HG02973 (cell line): ENCODE data around the gene CEP63.
A peak's percentile ranks its signal among the peaks of the same experiment; 100 is the strongest.

Source experiments
- ATAC-seq: cut with Tn5 transposase; IDR thresholded peaks from one replicate; pipeline ENCODE4 v1.9.1; 2021; ENCODE audit warnings: moderate library complexity; ENCODE audit not compliant: unreplicated experiment

Gene CEP63

DNA sequence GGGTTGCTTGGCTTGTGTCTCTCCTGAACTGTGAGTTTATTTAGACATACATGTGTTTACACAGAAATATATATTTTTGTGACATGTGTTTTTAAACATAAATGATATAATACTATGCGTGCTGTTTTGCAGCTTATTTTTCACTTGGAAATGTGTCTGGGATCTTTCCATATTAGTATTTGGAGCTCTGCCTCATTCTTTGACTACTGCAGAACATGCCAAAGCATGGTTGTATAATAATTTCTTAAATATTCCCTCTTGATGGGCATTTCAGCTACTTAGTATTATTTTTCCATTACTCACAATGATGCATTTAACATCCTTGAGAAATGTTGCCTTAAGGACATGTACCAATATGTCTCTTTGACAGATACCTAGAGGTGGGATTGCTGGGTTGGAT, 19.5 kb upstream of the CEP63 start:
- ATAC-seq, result no peak

DNA sequence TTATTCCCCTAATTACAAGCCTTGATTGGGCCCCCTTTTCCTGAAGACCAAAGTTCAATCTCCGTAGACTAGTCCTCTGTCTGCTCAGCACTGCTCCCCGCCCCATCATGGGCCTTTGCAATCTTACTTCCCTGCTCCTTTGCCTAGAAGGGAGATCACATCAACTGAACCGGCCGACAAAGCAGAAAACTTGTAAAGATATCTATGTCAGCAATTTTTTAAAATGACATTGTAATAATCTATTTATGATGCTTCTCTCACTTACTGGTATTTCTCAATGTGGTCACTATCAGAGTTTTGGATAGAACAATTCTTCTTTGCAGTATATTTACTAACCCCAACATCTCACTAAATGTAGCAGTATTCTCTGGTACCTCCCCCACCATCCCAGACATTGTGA, 17.3 kb upstream of the CEP63 start:
- no peak for ATAC-seq

DNA sequence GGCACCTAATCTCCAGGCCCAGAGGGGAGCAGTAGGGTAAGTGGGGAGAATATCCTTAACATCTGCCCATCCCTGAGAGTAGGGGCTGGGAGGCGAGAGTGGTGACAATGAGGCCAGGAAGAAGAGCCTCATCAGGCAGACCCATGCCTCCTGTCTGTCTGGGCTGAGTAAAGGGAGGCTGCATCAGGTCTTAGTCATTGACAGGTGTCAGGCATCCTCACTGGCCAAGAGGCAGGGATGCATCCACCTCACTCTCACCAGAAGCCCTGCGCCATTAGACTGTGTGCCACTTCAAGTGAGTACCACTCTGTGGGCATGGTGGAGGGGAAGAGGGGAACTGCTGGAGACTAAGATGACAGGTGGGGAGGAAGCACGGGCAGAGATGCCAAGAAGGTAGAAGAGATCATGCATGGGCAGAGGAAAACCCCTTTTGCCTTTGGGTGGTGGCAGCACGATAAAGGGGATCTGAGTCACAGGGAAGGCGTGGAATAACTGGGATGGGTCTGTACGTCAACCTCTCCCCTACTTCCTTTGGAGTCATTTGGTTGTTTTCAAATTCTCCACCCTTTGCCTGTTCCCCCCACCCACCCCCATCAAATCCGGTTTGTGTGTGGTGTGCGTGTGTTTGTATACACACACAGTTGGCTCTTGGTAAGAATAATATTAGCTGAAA, 14.2 kb upstream of the CEP63 start:
- no peak for ATAC-seq

DNA sequence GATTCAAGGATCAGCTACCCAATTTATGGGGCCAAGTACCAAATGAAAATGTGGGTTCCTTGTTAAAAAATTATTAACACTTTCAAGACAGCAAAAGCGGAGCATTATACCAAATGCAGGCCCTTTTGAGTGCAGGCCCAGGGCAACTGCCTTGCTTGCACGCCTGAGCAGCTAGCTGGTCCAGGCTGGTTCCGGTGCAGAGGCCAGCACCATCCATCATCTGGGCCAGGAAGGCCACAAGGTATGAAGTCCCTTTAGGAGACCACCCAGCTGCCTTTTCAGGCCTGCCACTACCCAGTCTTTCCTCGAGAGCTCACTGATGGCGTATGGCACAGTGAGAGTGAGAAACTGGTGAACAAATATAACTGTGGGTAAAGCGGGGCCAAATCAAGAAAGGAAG, 13.0 kb upstream of the CEP63 start:
- ATAC-seq, result no peak

DNA sequence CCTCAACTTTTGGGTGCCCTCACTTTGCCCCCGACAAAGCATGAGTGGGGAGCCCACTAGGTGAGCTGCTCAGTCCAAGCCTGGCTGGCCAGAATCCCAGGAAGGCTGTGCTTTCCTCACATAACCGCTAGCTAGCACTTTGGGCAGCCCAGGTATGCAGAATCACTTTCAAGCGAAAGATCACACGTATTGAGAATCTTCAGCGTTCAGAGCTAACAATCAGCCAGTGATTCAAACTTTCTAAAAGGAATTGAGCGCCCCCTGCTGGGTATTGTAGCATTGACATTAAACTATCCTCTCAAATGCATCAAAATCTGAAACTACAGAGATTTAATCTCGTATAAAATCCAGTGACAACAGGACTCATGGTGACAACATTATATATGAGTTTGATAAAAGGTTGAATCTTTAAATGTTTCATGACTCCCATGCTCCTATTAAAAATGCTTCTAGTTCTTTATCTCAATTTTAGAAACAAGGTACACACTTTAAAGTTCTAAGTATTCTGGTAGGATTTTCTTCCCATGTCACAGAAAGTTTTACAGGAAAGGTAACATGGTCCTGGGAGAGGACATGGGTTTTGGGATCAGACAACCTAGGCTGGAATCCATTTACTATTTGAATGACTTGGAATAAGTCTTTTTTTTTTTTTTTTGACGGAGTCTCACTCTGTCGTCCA, 11.8 kb upstream of the CEP63 start:
- ATAC-seq, result no peak

DNA sequence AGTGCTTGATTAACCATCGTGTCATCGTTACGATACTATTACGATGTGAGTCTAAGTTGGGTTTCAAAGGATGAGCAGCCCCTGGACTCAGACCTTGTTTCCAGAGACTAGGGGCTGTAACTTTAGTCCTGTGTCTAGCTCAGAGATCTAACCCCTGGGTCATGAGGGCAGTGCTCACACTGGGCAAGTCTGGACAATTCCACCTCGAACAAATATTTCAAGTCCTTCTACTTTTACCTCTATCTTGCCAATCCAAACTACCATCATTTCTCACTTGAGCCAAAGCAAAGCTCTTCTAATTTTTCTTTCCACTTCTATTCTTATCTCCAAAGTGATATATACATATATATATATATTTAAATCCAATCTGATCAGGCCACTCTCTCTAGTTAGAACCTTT, 10.9 kb upstream of the CEP63 start:
- ATAC-seq, result no peak

DNA sequence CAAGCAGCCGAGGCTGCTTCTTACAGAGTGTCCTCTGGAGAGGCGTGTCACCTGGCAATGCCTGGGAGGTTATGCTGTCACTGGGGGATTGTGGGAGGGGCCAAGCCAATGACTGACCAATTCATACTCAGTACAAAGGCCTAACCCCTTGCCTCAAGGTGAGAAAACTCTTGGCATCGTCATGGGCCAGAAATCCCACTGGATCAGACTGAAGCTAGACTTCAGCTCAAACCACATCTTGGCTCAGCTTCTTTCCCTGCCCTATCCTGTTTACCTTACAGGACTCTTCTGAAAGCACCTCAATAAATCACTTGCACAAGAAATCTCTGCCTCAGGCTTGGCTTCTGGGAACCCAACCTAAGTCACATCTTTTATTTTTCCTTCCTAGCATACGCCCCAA, 9.6 kb upstream of the CEP63 start:
- ATAC-seq, result no peak

DNA sequence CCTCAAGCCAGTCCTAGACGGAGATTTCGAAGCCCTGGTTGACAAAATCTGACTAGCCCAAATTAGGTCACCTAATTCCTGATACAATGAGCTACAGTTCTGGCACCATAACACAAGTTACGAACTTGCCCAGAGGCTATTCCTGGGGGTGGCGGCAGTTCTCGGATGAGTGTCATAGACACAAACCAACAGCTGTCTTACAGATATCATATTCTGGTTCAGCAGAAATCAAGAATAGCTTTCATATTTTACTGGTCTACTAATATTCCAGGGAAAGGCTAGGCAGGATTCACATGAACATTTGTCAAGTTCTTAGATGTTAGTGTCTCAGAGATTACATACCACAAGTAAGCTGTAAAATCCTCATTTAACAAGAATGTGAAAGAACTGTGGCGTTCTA, 8.9 kb upstream of the CEP63 start:
- no peak for ATAC-seq

DNA sequence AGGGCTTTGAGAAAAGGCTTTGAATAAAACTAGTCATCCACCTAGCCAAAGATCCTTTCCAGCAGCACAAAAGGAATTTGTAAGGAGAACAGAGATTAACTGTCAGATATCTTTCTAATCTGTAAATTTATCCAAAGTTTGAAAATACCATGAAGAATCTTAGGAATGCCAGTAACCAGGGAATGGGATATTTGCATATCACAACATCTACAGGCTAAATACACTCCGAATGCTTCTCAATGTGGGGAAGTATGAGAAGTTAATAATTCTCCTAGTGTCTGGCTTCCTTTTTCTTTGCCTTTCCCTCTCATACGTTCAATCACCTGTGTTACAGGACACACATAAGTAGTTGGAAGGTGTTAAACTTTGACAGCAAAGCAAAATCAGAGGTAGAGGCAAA, 7.9 kb upstream of the CEP63 start:
- no peak for ATAC-seq

DNA sequence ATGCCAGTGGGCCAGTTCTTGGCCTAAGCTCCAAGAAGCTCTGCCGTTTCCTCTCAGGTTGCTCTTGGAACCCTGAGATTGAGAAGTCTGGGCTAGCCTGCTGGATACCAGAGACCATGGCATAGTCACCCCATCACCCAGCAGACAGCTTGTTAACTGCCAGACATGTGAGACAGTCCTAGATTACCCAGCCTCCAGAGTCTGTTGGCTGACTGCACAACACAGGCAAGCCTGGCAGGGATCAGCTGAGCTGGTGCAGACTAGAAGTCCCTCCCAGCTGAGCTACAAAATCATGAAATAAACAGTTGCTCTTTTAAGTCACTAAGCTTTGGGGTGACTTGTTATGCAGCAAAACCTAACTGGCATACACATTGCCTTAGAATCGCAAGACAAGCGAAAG, 5.3 kb upstream of the CEP63 start:
- ATAC-seq, result no peak

DNA sequence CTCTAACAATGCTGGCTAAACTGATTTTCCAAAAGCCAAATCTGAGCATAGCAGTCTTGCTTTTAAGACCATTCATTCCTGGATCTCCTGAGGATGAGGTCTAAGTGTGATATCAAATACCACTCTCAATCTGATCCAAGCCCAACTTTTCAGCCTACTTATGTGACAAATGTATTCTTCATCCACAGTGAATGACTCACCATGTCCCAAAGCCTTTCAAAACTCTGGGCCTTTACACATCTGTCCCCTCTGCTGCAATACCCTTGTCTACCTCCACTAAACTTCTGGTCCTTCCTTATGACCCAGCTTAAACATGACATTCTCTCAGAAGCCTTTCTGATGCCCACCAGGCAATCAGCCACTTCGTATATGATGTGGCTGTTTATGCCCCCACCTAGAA, 4.7 kb upstream of the CEP63 start:
- no peak for ATAC-seq

DNA sequence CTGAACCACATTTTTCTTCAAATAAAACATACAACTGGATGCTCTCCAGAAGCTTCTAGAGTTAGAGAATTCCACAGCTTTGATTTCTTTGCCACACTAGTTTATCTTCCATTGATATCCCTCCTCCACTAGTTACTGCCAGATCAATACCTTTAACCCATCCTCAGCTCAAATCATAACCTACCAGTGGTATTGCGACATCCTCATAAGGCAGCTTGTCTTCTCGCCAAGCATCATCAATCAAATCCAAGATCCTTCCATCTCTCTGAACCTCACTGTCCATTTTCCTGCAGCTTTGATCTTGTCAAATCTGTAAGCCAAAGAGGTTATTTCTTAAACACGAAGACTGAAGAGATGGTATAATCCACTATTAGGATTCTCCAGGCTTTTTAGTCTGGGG, 3.2 kb upstream of the CEP63 start:
- ATAC-seq, result no peak

DNA sequence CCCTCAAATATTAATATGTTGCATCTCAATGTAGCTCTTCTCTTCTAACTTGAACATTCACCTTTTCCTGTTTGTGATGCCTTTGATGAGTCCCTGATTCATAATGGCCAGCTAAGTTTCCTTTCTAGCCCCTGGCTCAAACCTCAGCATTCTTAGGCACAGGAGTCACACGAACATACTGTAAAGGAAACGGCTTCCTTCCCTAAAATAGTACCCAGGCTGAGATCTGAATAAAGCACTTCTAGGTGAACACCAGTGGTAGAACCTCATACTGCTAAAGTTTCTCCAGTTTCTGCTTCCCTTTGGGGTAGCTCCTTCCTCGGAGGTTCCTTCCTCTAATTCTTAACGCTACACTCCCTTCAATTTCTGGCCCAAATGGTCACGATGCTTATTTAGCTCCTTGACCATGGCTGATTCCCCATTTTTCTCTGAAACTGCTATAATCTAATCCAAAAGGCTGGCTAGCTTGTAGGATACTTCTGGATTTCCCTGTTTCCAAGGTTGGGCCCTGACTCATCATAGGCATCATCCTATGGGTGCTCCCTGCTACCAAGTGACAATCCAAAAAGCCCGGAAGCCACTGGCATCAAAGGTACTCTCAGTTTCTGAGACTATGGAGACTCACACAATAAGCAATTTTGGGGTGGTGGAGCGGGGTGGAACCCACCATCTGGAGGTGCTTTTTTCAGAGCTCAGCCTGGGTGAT, 2.5 kb upstream of the CEP63 start:
- ATAC-seq, result no peak

DNA sequence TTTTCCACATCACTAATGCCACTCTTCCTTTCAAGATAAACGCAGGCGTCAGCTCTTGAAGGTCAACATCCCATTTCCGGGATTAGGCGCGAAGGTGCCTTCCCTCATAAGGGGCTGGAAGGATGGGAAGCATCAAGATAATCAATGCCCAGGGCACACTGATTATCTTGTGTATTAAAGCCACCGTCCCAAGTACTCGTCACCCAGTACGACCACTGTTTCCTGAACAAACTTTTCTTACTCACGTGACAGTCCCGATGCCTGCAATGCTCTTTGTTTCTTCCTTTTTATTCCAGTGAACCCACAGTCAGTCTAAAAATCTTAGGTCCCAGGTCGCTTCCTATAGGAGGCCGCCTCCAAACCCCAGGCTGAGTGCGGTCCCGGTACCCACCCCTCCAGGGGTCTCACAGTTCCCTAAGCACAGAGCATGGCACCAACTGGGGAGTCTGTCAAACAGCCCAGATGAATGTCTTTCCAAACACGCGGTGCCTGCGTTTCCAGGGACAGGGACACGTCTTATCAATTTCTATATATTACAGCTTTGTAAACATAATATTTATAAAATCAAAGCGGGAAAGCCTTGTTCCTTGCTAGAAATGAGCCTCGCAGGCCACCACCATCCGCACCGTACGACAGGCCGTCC, 661 bp upstream of the CEP63 start:
- no peak for ATAC-seq

DNA sequence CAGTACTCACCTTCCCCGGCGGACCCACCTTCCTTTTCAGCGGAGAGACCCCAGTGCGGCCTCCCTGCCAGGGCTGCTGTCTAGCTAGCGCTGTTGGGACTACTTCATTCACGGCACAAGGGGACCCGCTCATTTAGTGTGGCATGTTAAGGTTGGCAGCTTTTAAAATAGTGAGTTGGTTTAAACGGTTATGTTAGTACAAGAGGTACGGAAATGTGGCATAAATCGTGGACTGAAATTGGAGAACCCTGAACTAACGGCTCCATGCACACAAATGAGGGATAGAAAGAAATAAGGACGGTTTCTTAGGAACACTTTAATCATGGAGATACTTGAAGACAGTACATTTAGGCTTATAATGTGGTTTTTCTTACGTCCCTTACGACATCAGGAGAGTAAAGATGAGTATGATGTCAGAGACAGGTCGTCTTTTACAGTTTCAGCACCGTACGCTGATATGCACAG, 752 bp downstream of the CEP63 start:
- peak; percentile 9 for ATAC-seq

DNA sequence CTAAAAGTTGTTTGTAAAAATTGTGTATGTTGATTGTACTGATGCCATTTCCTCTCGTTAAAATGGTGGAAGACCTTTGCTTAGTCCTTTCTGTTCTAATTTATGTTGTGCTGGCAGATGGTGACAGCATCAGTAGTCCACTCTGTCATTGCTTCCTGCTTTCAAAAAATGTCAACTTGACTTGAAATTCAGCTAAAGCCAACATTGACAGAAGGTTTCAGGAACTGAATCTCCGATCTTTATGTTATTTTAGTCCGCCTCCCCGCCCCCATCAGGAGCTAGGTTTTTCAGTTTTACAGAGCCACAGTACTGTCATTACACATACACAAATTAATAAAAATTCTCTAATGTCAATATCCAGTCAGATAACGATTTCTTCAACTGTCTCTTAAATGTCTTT, 1.5 kb downstream of the CEP63 start:
- ATAC-seq, result no peak

DNA sequence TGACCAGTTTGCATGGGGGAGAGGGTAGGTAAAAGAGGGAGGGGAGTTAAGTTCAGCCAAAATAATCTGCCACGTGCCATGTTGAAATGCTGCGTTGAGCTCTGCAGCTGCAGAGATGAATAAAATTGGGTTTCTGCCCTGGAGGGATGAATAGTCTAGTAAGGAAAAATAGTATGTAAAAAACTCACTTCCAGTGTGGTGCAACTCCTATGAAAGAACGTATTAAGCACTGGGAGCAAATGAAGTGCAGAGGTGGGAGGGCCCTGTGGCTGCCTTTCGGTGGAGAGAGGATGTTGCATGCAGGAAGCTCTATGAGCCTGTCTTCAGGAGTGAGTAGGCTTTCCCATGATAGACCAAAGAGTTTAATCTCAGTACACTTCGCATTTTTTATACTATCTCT, 8.6 kb downstream of the CEP63 start:
- no peak for ATAC-seq

DNA sequence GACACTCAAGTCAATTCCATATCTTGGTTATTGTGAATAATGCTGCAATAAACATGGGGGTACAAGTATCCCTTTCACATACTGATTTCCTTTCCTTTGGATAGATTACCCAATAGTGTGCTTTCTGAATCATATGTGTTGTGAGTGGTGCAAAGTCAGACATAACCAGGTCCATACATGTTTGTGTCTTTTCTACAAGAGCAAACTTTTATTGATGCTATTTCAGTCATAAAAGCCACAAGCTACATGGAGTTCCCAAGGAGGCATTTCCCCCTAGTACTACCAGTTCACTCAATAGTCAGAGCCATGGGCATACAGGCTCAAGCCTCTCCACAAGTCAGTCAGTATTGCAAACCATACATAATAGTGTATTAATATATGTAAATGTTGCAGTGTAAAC, 10.1 kb downstream of the CEP63 start:
- ATAC-seq, result no peak

DNA sequence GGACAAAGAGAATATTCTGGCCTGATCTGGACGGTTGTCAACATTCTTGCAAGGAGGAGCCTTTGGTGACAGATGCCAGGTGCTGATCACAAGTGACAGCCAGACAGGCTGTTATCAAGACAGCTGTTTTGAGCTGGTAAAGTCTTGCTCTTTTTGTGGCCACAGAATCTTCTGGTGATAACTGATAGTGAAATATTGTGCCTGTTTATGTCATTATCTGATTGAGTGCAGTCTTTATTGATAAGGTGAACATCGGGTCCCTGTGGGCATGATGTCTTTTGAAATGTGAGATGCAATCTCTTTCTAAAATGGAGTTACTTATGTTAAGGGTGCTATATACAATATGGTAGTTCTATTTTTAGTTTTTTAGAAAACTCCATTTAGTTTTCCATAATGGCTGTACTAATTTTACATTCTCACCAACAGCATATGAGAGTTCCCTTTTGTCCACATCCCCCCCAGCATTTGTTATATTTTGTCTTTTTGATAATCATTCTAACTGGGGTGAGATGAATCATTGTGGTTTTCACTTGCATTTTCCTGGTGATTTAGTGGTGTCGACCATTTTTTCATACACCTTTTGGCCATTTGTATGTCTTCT, 10.7 kb downstream of the CEP63 start:
- no peak for ATAC-seq

DNA sequence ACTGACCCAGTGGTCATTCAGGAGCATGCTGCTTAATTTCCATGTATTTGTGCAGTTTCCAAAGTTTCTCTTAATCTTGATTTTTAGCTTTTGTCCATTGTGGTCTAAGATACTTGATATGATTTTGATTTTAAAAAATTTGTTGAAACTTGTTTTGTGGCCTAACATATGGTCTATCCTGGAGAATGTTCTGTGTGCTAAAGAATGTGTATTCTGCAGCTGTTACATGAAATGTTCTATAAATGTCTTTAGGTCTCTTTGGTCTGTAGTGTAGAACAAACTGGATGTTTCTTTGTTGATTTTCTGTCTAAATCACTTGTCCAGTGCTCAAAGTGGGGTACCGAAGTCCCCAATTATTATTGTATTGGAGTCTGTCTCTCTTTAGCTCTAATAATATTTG, 17.4 kb downstream of the CEP63 start:
- ATAC-seq, result no peak

DNA sequence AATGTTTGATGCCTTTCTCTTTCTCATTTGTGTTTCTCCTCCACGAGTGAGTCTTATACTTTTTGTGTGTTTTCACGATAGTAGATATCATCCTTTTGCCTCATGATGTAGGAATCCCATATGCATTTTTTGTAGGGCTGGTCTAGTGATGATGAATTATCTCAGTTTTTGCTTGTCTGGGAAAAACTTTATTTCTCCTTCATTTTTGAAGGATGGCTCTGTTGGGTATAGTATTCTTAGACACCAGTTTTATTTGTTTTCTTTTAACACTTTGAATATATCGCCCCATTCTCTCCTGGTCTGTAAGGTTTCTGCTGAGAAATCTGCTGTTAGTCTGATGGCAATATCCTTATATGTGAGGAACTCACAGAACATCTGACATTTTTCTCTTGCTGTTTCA, 18.3 kb downstream of the CEP63 start:
- no peak for ATAC-seq
